ENCODE data around the gene KRTAP4-3. TPM values are rescaled to one million over a fixed set of nuclear protein-coding genes. Genes with fewer than 3 reads are reported as not detected.
"Not testable (repeated sequence)": the region's sequence is repeated elsewhere in the genome, so short reads cannot be mapped to it uniquely, and the experiment has no call there.

KRTAP4-3 gene
- polyA plus RNA-seq, 3 donors: not detected

DNA sequence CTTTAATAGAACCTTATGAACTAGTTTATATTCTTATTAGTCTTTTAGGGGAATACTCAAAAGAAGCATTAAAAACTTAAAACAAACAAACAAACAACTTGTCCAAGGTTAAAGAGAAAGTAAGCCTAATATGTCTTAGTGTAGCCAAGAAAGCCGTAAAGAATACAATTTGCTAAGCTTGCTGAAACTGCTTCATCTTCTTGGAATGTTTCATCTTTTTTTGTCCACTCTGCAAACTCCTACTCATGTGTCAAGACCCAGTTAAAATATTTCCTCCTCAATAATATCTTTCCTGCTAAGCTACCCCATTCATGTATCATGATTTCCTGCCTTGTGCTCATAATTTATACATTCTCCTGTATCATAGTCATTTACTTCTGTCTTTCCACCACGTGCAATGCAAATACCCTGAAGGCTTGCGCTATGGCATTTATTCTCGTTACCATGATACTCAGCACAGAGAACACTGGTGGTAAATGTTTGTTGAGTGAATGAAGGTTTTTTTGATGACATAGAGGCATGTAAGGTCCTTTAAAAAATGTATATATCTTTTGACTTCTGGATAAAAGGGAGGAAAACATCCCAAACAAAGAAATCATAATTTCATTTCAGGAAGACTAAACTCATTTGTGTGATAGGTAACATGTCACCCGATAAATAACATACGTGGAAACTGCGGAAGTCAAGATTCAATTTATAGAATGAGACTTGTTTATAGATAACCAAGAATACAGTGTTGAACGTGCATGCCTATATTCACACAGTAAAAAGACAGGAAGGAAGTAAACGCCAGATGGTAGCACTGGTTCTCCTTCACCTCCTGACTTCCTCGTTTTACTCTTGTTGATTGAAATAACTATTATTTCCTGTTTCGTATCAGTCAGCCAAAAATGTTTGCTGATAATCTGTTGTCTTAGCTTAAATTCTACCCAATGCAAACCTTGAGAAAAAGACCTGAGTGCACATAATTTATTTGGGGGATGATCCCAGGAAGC, 48.0 kb downstream of the KRTAP4-3 start:
- DNase-seq (ENCODE audit: low read depth in 3 of 3, low spot score in 2 of 3): not testable (repeated sequence)

DNA sequence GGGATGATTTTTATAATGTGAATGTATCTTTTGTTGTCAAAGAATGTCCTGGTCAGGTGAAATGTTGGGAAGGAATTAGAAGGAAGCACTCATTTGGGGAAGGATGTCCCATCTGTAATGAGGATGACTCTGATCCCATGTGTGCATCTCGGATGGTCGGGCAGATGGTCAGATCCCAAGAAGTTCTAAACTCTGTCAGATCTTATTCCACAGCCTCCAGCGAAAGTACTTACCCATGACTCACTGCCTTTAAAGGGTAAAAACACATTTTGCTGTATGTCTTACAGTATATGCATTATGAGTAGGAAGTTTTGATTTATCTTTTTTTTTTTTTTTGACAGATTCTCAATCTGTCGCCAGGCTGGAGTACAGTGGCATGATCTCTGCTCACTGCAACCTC, 49.3 kb downstream of the KRTAP4-3 start:
- DNase-seq (ENCODE audit: low read depth in 3 of 3, low spot score in 2 of 3): no peak

GRCh38 chr17:41117846-41118386, 50.1 kb downstream of the KRTAP4-3 start, which contains the start of gene KRTAP4-11:
Gene KRTAP4-11, minus strand, starts transcription at chr17:41118373. Its CDS starts 58 bp downstream, at chr17:41118315.
- not testable (repeated sequence) for DNase-seq (ENCODE audit: low read depth in 3 of 3, low spot score in 2 of 3)

Other genes with a start within 250 kb of the KRTAP4-3 start
- gene KRT23, start 230.6 kb downstream of the KRTAP4-3 start, polyA plus RNA-seq (ENCODE audit: insufficient read length in 3 of 3): 1 to 10 TPM in 2 of 3 donors, under 1 TPM in 1; 0.45 to 2.2 (median 2.0) TPM
- not detected for gene KRT39, start 201.3 kb downstream of the KRTAP4-3 start, polyA plus RNA-seq (ENCODE audit: insufficient read length in 3 of 3)
- not detected for gene KRT40, start 183.9 kb downstream of the KRTAP4-3 start, polyA plus RNA-seq (ENCODE audit: insufficient read length in 3 of 3)
- gene KRTAP3-3, start 174.1 kb downstream of the KRTAP4-3 start, polyA plus RNA-seq (ENCODE audit: insufficient read length in 3 of 3): not detected
- not detected for gene KRTAP3-2, start 168.3 kb downstream of the KRTAP4-3 start, polyA plus RNA-seq (ENCODE audit: insufficient read length in 3 of 3)
- not detected for gene KRTAP3-1, start 159.1 kb downstream of the KRTAP4-3 start, polyA plus RNA-seq (ENCODE audit: insufficient read length in 3 of 3)
- gene KRTAP1-5, start 141.0 kb downstream of the KRTAP4-3 start, polyA plus RNA-seq (ENCODE audit: insufficient read length in 3 of 3): not detected
- not detected for gene KRTAP1-4, start 138.0 kb downstream of the KRTAP4-3 start, polyA plus RNA-seq (ENCODE audit: insufficient read length in 3 of 3)
- gene KRTAP1-3, start 133.3 kb downstream of the KRTAP4-3 start, polyA plus RNA-seq (ENCODE audit: insufficient read length in 3 of 3): not detected
- gene KRTAP1-1, start 126.8 kb downstream of the KRTAP4-3 start, polyA plus RNA-seq (ENCODE audit: insufficient read length in 3 of 3): not detected
- gene KRTAP2-1, start 120.9 kb downstream of the KRTAP4-3 start, polyA plus RNA-seq (ENCODE audit: insufficient read length in 3 of 3): not detected
- gene KRTAP2-2, start 113.0 kb downstream of the KRTAP4-3 start, polyA plus RNA-seq (ENCODE audit: insufficient read length in 3 of 3): not detected
- not detected for gene KRTAP2-3, start 108.1 kb downstream of the KRTAP4-3 start, polyA plus RNA-seq (ENCODE audit: insufficient read length in 3 of 3)
- gene KRTAP2-4, start 102.3 kb downstream of the KRTAP4-3 start, polyA plus RNA-seq (ENCODE audit: insufficient read length in 3 of 3): not detected
- gene KRTAP4-7, start 84.1 kb downstream of the KRTAP4-3 start, polyA plus RNA-seq (ENCODE audit: insufficient read length in 3 of 3): not detected
- gene KRTAP4-8, start 70.1 kb downstream of the KRTAP4-3 start, polyA plus RNA-seq (ENCODE audit: insufficient read length in 3 of 3): not detected
- gene KRTAP4-16, start 66.0 kb downstream of the KRTAP4-3 start, polyA plus RNA-seq (ENCODE audit: insufficient read length in 3 of 3): not detected
- not detected for gene KRTAP4-9, start 62.8 kb downstream of the KRTAP4-3 start, polyA plus RNA-seq (ENCODE audit: insufficient read length in 3 of 3)
- gene KRTAP4-11, start 49.8 kb downstream of the KRTAP4-3 start, polyA plus RNA-seq (ENCODE audit: insufficient read length in 3 of 3): not detected
- gene KRTAP4-12, start 44.0 kb downstream of the KRTAP4-3 start, polyA plus RNA-seq (ENCODE audit: insufficient read length in 3 of 3): not detected
- not detected for gene KRTAP4-6, start 27.7 kb downstream of the KRTAP4-3 start, polyA plus RNA-seq (ENCODE audit: insufficient read length in 3 of 3)
- not detected for gene KRTAP4-5, start 18.4 kb downstream of the KRTAP4-3 start, polyA plus RNA-seq (ENCODE audit: insufficient read length in 3 of 3)
- not detected for gene KRTAP4-4, start 7.5 kb downstream of the KRTAP4-3 start, polyA plus RNA-seq (ENCODE audit: insufficient read length in 3 of 3)
- gene KRTAP4-2, start 10.0 kb upstream of the KRTAP4-3 start, polyA plus RNA-seq (ENCODE audit: insufficient read length in 3 of 3): not detected
- gene KRTAP4-1, start 16.7 kb upstream of the KRTAP4-3 start, polyA plus RNA-seq (ENCODE audit: insufficient read length in 3 of 3): not detected
- gene KRTAP9-1, start 21.7 kb upstream of the KRTAP4-3 start, polyA plus RNA-seq (ENCODE audit: insufficient read length in 3 of 3): not detected
- not detected for gene KRTAP9-2, start 58.4 kb upstream of the KRTAP4-3 start, polyA plus RNA-seq (ENCODE audit: insufficient read length in 3 of 3)
- gene KRTAP9-3, start 64.2 kb upstream of the KRTAP4-3 start, polyA plus RNA-seq (ENCODE audit: insufficient read length in 3 of 3): not detected
- gene KRTAP9-8, start 69.8 kb upstream of the KRTAP4-3 start, polyA plus RNA-seq (ENCODE audit: insufficient read length in 3 of 3): not detected
- not detected for gene KRTAP9-4, start 81.5 kb upstream of the KRTAP4-3 start, polyA plus RNA-seq (ENCODE audit: insufficient read length in 3 of 3)
- gene KRTAP9-9, start 87.2 kb upstream of the KRTAP4-3 start, polyA plus RNA-seq (ENCODE audit: insufficient read length in 3 of 3): not detected
- gene KRTAP9-6, start 97.2 kb upstream of the KRTAP4-3 start, polyA plus RNA-seq (ENCODE audit: insufficient read length in 3 of 3): under 1 TPM; 0.10 to 0.14 (median 0.11) TPM
- gene KRTAP9-7, start 107.5 kb upstream of the KRTAP4-3 start, polyA plus RNA-seq (ENCODE audit: insufficient read length in 3 of 3): not detected
- not detected for gene KRTAP29-1, start 134.6 kb upstream of the KRTAP4-3 start, polyA plus RNA-seq (ENCODE audit: insufficient read length in 3 of 3)
- not detected for gene KRTAP16-1, start 141.1 kb upstream of the KRTAP4-3 start, polyA plus RNA-seq (ENCODE audit: insufficient read length in 3 of 3)
- gene KRTAP17-1, start 147.5 kb upstream of the KRTAP4-3 start, polyA plus RNA-seq (ENCODE audit: insufficient read length in 3 of 3): not detected
- gene KRT33A, start 182.6 kb upstream of the KRTAP4-3 start, polyA plus RNA-seq (ENCODE audit: insufficient read length in 3 of 3): not detected
- gene KRT33B, start 201.6 kb upstream of the KRTAP4-3 start, polyA plus RNA-seq (ENCODE audit: insufficient read length in 3 of 3): not detected
- gene KRT34, start 214.1 kb upstream of the KRTAP4-3 start, polyA plus RNA-seq (ENCODE audit: insufficient read length in 3 of 3): not detected
- gene KRT31, start 229.4 kb upstream of the KRTAP4-3 start, polyA plus RNA-seq (ENCODE audit: insufficient read length in 3 of 3): not detected